ENCODE measurements around the gene ATP5ME.

DNA sequence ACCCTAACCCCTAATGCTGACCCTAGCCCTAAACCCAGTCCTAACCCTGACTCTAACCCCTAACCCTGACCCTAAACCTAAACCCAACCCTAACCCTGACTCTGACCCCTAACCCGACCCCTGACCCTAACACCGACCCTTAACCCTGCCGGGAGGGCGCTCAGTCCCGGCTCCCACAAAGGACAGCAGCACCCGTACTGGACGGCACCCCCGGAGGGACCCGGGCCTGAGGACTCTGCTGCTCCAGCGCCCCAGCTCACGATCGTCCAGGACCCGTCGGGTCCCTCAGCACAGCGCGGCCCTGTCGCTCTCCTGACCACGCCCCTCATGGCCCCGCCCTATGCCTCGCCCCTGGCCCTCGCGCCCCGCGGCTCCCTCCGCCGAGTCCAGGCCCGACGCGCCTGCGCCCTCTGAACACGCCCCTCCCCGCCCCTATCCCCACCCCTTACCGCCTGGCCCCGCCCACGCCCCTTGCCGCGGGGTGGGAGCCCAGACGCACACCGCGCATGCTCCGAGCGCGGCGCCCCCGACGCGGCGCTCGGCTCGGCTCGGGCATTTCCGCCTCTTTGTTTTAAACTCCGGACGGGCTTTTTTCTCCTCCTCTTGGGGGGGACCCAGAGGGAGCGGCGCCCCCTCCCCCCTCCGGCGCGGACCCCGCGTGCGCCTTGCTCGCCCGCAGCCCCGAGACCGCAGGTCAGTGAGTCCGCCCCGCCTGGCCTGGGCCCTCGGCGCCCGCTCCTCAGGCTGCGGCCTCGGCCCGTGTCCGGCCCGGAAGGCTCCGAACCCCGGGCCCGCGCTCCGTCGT is 31.4 kb upstream of the ATP5ME start, which contains the start of gene PCGF3:
- TF ChIP-seq, protein P1, sequence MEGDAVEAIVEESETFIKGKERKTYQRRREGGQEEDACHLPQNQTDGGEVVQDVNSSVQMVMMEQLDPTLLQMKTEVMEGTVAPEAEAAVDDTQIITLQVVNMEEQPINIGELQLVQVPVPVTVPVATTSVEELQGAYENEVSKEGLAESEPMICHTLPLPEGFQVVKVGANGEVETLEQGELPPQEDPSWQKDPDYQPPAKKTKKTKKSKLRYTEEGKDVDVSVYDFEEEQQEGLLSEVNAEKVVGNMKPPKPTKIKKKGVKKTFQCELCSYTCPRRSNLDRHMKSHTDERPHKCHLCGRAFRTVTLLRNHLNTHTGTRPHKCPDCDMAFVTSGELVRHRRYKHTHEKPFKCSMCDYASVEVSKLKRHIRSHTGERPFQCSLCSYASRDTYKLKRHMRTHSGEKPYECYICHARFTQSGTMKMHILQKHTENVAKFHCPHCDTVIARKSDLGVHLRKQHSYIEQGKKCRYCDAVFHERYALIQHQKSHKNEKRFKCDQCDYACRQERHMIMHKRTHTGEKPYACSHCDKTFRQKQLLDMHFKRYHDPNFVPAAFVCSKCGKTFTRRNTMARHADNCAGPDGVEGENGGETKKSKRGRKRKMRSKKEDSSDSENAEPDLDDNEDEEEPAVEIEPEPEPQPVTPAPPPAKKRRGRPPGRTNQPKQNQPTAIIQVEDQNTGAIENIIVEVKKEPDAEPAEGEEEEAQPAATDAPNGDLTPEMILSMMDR (IDR thresholded peaks at IDR 0.05): no peak
- peak; percentile 54 to 59 for TF ChIP-seq POLR2A (IDR thresholded peaks at IDR 0.05)
